Smooth muscle cell (in vitro differentiated cells): ENCODE data around the gene PAQR4. TPM values are rescaled to one million over a fixed set of nuclear protein-coding genes. Genes with fewer than 3 reads are reported as not detected.

ENCODE experiments used
- DNase-seq: peaks from one replicate; lab custom pipeline; 2025; ENCODE audit not compliant: unreplicated experiment; lab: John Stamatoyannopoulos, UW
- H2AFZ ChIP-seq: fragments of 200-600 bp; sonication (generic); 2 replicates; pipeline ENCODE4 v1.6.0; 2016; ENCODE audit warnings: antibody characterized with exemption, low read depth, mild to moderate bottlenecking
- H3F3A ChIP-seq: fragments of 200-600 bp; sonication (generic); 2 replicates; pipeline ENCODE4 v1.6.0; 2017; ENCODE audit warnings: antibody characterized with exemption, low read depth
- H3K27ac ChIP-seq: fragments of 200-600 bp; sonication (generic); 2 replicates; pipeline ENCODE4 v1.5.1; 2016; ENCODE audit warnings: low read depth, mild to moderate bottlenecking
- H3K27me3 ChIP-seq: fragments of 200-600 bp; sonication (generic); 2 replicates; pipeline ENCODE4 v1.6.1; 2016; ENCODE audit warnings: low read depth, mild to moderate bottlenecking
- H3K36me3 ChIP-seq: fragments of 200-600 bp; sonication (generic); 2 replicates; pipeline ENCODE4 v1.5.1; 2016; ENCODE audit warnings: low read depth
- H3K4me1 ChIP-seq: fragments of 200-600 bp; sonication (generic); 2 replicates; pipeline ENCODE4 v1.5.1; 2016; ENCODE audit warnings: low read depth
- H3K4me2 ChIP-seq: fragments of 200-600 bp; sonication (generic); 2 replicates; pipeline ENCODE4 v1.6.0; 2016; ENCODE audit warnings: mild to moderate bottlenecking
- H3K4me3 ChIP-seq: fragments of 200-600 bp; sonication (generic); 2 replicates; pipeline ENCODE4 v1.5.1; 2016; ENCODE audit warnings: mild to moderate bottlenecking
- H3K79me2 ChIP-seq: fragments of 200-600 bp; sonication (generic); 2 replicates; pipeline ENCODE4 v1.6.0; 2016; ENCODE audit warnings: low read depth, mild to moderate bottlenecking
- H3K9ac ChIP-seq: fragments of 200-600 bp; sonication (generic); 2 replicates; pipeline ENCODE4 v1.6.0; 2016; ENCODE audit warnings: low read depth
- H3K9me3 ChIP-seq: fragments of 200-600 bp; sonication (generic); replicated peaks from 2 replicates; pipeline ENCODE4 v1.5.1; 2016; ENCODE audit warnings: low read depth
- H4K20me1 ChIP-seq: fragments of 200-600 bp; sonication (generic); 2 replicates; pipeline ENCODE4 v1.6.0; 2016; ENCODE audit warnings: low read depth
- CTCF ChIP-seq: fragments of 200-600 bp; sonication (generic); IDR thresholded peaks from 2 replicates; pipeline ENCODE4 v1.5.1; 2017; ENCODE audit warnings: borderline replicate concordance, mild to moderate bottlenecking, antibody characterized with exemption; ENCODE audit not compliant: insufficient read depth, poor library complexity, severe bottlenecking
- WGBS: methylation state at CpG from one replicate; pipeline ENCODE4 v1.1.7; 2016; ENCODE audit warnings: low lambda C conversion rate; 5-methylcytosine and 5-hydroxymethylcytosine counted together
- polyA plus RNA-seq: library from polyadenylated mRNA; unstranded; fragments of >200 nt; fragmentation: Nextera tagmentation; extraction: Ambion mirVana; gene quantifications from 2 replicates; pipeline ENCODE4 v1.2.1, GENCODE V29; 2016
- total RNA-seq: library from RNA; depleted of rRNA; stranded (reverse); fragments of >200 nt; gene quantifications from 2 replicates; pipeline ENCODE4 v1.2.3, GENCODE V29; 2014

PAQR4 gene
- total and polyA plus RNA-seq, 2 experiments from 2014 or later = 4.6 to 9.3 TPM

- no peak overlapping the region for H2AFZ ChIP-seq
- H3K4me2 ChIP-seq = no peak overlapping the region
- no peak overlapping the region for H3K27ac ChIP-seq
- no peak overlapping the region for H3K4me3 ChIP-seq
- DNase-seq = no peak
- no peak overlapping the region for H3K9ac ChIP-seq
- 93% methylated on average over 15 of the region's 15 CpGs for WGBS
- TF ChIP-seq CTCF = no peak
- no peaks in the 10 kb centered on the region for H3K79me2 ChIP-seq
- no peaks in the 10 kb centered on the region for H3K27me3 ChIP-seq
- no peaks in the 10 kb centered on the region for H3F3A ChIP-seq
- no peaks in the 10 kb centered on the region for H4K20me1 ChIP-seq
- H3K9me3 ChIP-seq = no peaks in the 10 kb centered on the region
- peaks cover 5% of the 10 kb centered on the region for H3K36me3 ChIP-seq
- no peaks in the 10 kb centered on the region for H3K4me1 ChIP-seq
These were observed 34.7 kb upstream of the PAQR4 start for GRCh38 chr16:2934450-2934849.

GRCh38 chr16:2936436-2937011, 32.6 kb upstream of the PAQR4 start:
- H3K27me3 ChIP-seq = no peaks in the 10 kb centered on the region
- whole genome bisulfite sequencing = 93% methylated on average over 22 of the region's 22 CpGs
- DNase-seq = no peak
- H3K79me2 ChIP-seq = no peaks in the 10 kb centered on the region
- H3K9me3 ChIP-seq = no peaks in the 10 kb centered on the region
- H3K4me1 ChIP-seq = no peaks in the 10 kb centered on the region
- H3K4me2 ChIP-seq = no peak overlapping the region
- no peaks in the 10 kb centered on the region for H4K20me1 ChIP-seq
- H2AFZ ChIP-seq = no peak overlapping the region
- no peaks in the 10 kb centered on the region for H3F3A ChIP-seq
- H3K9ac ChIP-seq = no peak overlapping the region
- H3K36me3 ChIP-seq = peaks cover 6% of the 10 kb centered on the region
- no peak for TF ChIP-seq CTCF
- no peak overlapping the region for H3K4me3 ChIP-seq
- no peak overlapping the region for H3K27ac ChIP-seq

- no peaks in the 10 kb centered on the region for H4K20me1 ChIP-seq
- H3K27ac ChIP-seq = no peak overlapping the region
- no peaks in the 10 kb centered on the region for H3K79me2 ChIP-seq
- H3K4me2 ChIP-seq = no peak overlapping the region
- H3K9me3 ChIP-seq = no peaks in the 10 kb centered on the region
- peaks cover 6% of the 10 kb centered on the region for H3K36me3 ChIP-seq
- no peak for DNase-seq
- 96% methylated on average over 24 of the region's 24 CpGs for WGBS
- no peak overlapping the region for H2AFZ ChIP-seq
- H3K27me3 ChIP-seq = no peaks in the 10 kb centered on the region
- no peak for TF ChIP-seq CTCF
- no peak overlapping the region for H3K9ac ChIP-seq
- no peak overlapping the region for H3K4me3 ChIP-seq
- no peaks in the 10 kb centered on the region for H3K4me1 ChIP-seq
- no peaks in the 10 kb centered on the region for H3F3A ChIP-seq
These were observed 32.0 kb upstream of the PAQR4 start for GRCh38 chr16:2937170-2937569.

GRCh38 chr16:2938206-2938605, 30.9 kb upstream of the PAQR4 start:
- WGBS = 98% methylated on average over 12 of the region's 12 CpGs
- Histone ChIP-seq H3K4me1 (no peaks in the 10 kb centered on the region), H3K9ac (no peak overlapping the region), H3K27ac (no peak overlapping the region), H3K36me3 (peaks cover 6% of the 10 kb centered on the region), H3F3A (no peaks in the 10 kb centered on the region), H3K4me2 (no peak overlapping the region), H4K20me1 (no peaks in the 10 kb centered on the region), H3K79me2 (no peaks in the 10 kb centered on the region), H2AFZ (no peak overlapping the region), H3K9me3 (no peaks in the 10 kb centered on the region), H3K4me3 (no peak overlapping the region), H3K27me3 (no peaks in the 10 kb centered on the region)
- TF ChIP-seq CTCF = no peak
- no peak for DNase-seq
